HFF-Myc (cell line): Measurements from ENCODE around the gene MAST2.
"Not testable (repeated sequence)": the region's sequence is repeated elsewhere in the genome, so short reads cannot be mapped to it uniquely, and the experiment has no call there.

ENCODE experiments used
- DNase-seq: peaks from one replicate; pipeline ENCODE4 v3.0.0-alpha.2; 2011; ENCODE audit warnings: low read depth; ENCODE audit errors: extremely low read depth
- H3K4me3 ChIP-seq: replicated peaks from 2 replicates; pipeline ENCODE4 v1.5.1; 2011; ENCODE audit warnings: low read depth, mild to moderate bottlenecking, control low read depth, low read length
- CTCF ChIP-seq: IDR thresholded peaks from 2 replicates; pipeline ENCODE4 v1.5.1; 2012; ENCODE audit warnings: mild to moderate bottlenecking, low read depth, low read length, control low read depth; ENCODE audit errors: missing control alignments

Gene MAST2

GRCh38 chr1:45854724-45855123, 51.3 kb downstream of the MAST2 start:
- TF ChIP-seq CTCF, result no peak
- no peak overlapping the region for H3K4me3 ChIP-seq
- DNase-seq, result no peak

GRCh38 chr1:45857101-45857700, 53.8 kb downstream of the MAST2 start:
- no peak overlapping the region for H3K4me3 ChIP-seq
- no peak for DNase-seq
- no peak for TF ChIP-seq CTCF

- DNase-seq, H3K4me3 ChIP-seq: not testable (repeated sequence)
Measured at GRCh38 chr1:45857755-45858492, 54.5 kb downstream of the MAST2 start.

GRCh38 chr1:45859221-45859620, 55.8 kb downstream of the MAST2 start:
- no peak overlapping the region for H3K4me3 ChIP-seq
- DNase-seq, result no peak
- no peak for TF ChIP-seq CTCF

- TF ChIP-seq CTCF, result no peak
- no peak overlapping the region for H3K4me3 ChIP-seq
- no peak for DNase-seq
Measured at GRCh38 chr1:45862008-45862407, 58.6 kb downstream of the MAST2 start.

- no peak for TF ChIP-seq CTCF
- no peak for DNase-seq
- H3K4me3 ChIP-seq, result no peak overlapping the region
Measured at GRCh38 chr1:45863218-45863617, 59.8 kb downstream of the MAST2 start.

GRCh38 chr1:45864167-45865106, 61.0 kb downstream of the MAST2 start:
- peak overlapping the region; percentile 25 for H3K4me3 ChIP-seq
- DNase-seq, result no peak
- no peak for TF ChIP-seq CTCF
